K562 (cell line): ENCODE measurements around the gene MAGEB2. TPM values are rescaled to one million over a fixed set of nuclear protein-coding genes. Genes with fewer than 3 reads are reported as not detected.

Source experiments
- CBFA2T3 ChIP-seq: fragments of 450-650 bp; IDR thresholded peaks from 2 replicates; pipeline ENCODE4 v1.6.1; 2017
- CREBBP ChIP-seq: IDR thresholded peaks from one replicate; pipeline ENCODE4 v1.6.1; 2012; ENCODE audit warnings: low read depth, mild to moderate bottlenecking, control low read depth, inconsistent platforms, low read length
- ETV6 ChIP-seq, 3 experiments: fragments of 150-350 bp in 1 of 3; sonication (generic) in 1 of 3; formaldehyde crosslinking in 1 of 3; IDR thresholded peaks; 2 replicates each; pipeline versions ENCODE4 v1.6.1 to v1.8.0; 2014 to 2022; ENCODE audit warnings: borderline replicate concordance in 2 of 3, low read depth in 2 of 3, antibody characterized with exemption in 1 of 3, low read length in 1 of 3, mild to moderate bottlenecking in 1 of 3, missing genetic modification reagents in 1 of 3
- FOXP4 ChIP-seq: sonication (generic); formaldehyde crosslinking; IDR thresholded peaks from 2 replicates; pipeline ENCODE4 v1.8.0; 2022; ENCODE audit warnings: mild to moderate bottlenecking, missing genetic modification reagents, borderline replicate concordance
- JUN ChIP-seq, 2 experiments: sonication (generic) in 1 of 2; formaldehyde crosslinking in 1 of 2; IDR thresholded peaks; 2 replicates each; pipeline versions ENCODE4 v1.6.1 to v1.8.0; 2012 to 2022; ENCODE audit warnings: borderline replicate concordance in 2 of 2, mild to moderate bottlenecking in 2 of 2, improper control_type of control experiment in 1 of 2, low read depth in 1 of 2, low read length in 1 of 2, missing genetic modification reagents in 1 of 2
- KAT7 ChIP-seq: sonication (generic); formaldehyde crosslinking; IDR thresholded peaks from 2 replicates; pipeline ENCODE4 v1.8.0; 2022; ENCODE audit warnings: missing genetic modification reagents, mild to moderate bottlenecking, borderline replicate concordance
- MED1 ChIP-seq: sonication (generic); formaldehyde crosslinking; IDR thresholded peaks from 2 replicates; pipeline ENCODE4 v1.8.1; 2023; ENCODE audit warnings: missing genetic modification reagents, borderline replicate concordance
- ZBTB11 ChIP-seq, 3 experiments: fragments of 200-800 bp in 1 of 3; fragments of 250-450 bp in 1 of 3; fragments of 450-650 bp in 1 of 3; sonication (Bioruptor Pico) in 1 of 3; sonication (Bioruptor generic) in 1 of 3; formaldehyde crosslinking in 1 of 3; IDR thresholded peaks; 2 replicates each; pipeline versions ENCODE4 v1.6.1 to v1.8.0; 2016 to 2022; ENCODE audit warnings: mild to moderate bottlenecking in 2 of 3, missing genetic modification characterization in 2 of 3, missing compliant biosample characterization in 1 of 3, moderate library complexity in 1 of 3
- polyA plus RNA-seq, 8 experiments: library from polyadenylated mRNA; depleted of rRNA in 4 of 8; stranded (reverse) in 5 of 8; unstranded in 3 of 8; fragments of >200 nt; fragmentation: Nextera tagmentation in 2 of 8; fragmentation: Illumina TruSeq in 1 of 8; extraction: Ambion mirVana in 2 of 8; extraction: Trizol in 1 of 8; gene quantifications; 2 replicates each; pipeline versions ENCODE4 v1.2.1 to v1.2.3, GENCODE V29; 2011 to 2014; ENCODE audit warnings: inconsistent platforms in 1 of 8, missing spikeins in 1 of 8
- total RNA-seq, 7 experiments: library from RNA; depleted of rRNA in 6 of 7; stranded (reverse); fragments of >200 nt in 6 of 7; fragmentation: Illumina TruSeq in 2 of 7; extraction: Trizol in 2 of 7; gene quantifications; 2 replicates each; pipeline versions ENCODE4 v1.2.1 to v1.2.3, GENCODE V29; 2011 to 2021; ENCODE audit warnings: low replicate concordance in 1 of 7

The MAGEB2 gene
- total and polyA plus RNA-seq, 9 of the 15 experiments (the other 6 are each of a cell fraction or from before 2014, with no cell fraction given) = 21.6 to 277 (median 88.8) TPM

GRCh38 chrX:30246769-30247489 is 31.6 kb downstream of the MAGEB2 start, which contains the start of gene MAGEB1 (continued):
- TF ChIP-seq JUN (IDR thresholded peaks at IDR 0.05; ENCODE audit: borderline replicate concordance, low read depth, low read length) (0 out of 2 replicates have a peak, but pooled peaks have one; percentile 22), JUN (CRISPR knock-in tag; IDR thresholded peaks at IDR 0.05; ENCODE audit: borderline replicate concordance) (no peak), KAT7 (no peak), ZBTB11 (CRISPR knock-in tag; IDR thresholded peaks at IDR 0.05) (peak in 2 of 3 experiments; percentile 73 to 87; a peak in 4 of 6 replicates), MED1 (CRISPR knock-in tag) (no peak), FOXP4 (CRISPR knock-in tag) (no peak), CBFA2T3 (no peak), CREBBP (no peak), ETV6 (IDR thresholded peaks at IDR 0.05; ENCODE audit: borderline replicate concordance in 1 of 2, low read depth in 2 of 2, low read length in 1 of 2) (no peak), ETV6 (CRISPR knock-in tag; IDR thresholded peaks at IDR 0.05; ENCODE audit: borderline replicate concordance) (0 out of 2 replicates have a peak, but pooled peaks have one; percentile 14)
